CD1c-positive myeloid dendritic cell (primary cell): Measurements from ENCODE around the gene DAND5.

ENCODE experiments used
- DNase-seq: peaks from one replicate; pipeline ENCODE4 v3.0.0-alpha.2; 2016; ENCODE audit errors: extremely low spot score

Gene DAND5

GRCh38 chr19:13010038-13010991 lies 40.9 kb downstream of the DAND5 start:
- no peak for DNase-seq

- DNase-seq: no peak
Measured at GRCh38 chr19:13010992-13011652, 41.7 kb downstream of the DAND5 start.

- DNase-seq: no peak
Measured at GRCh38 chr19:13011653-13012389, 42.4 kb downstream of the DAND5 start.

GRCh38 chr19:13012390-13012689 lies 43.0 kb downstream of the DAND5 start:
- DNase-seq: no peak

GRCh38 chr19:13012690-13013608 lies 43.6 kb downstream of the DAND5 start:
- peak; percentile 48 for DNase-seq

GRCh38 chr19:13013649-13014048 lies 44.3 kb downstream of the DAND5 start:
- DNase-seq: no peak

GRCh38 chr19:13014101-13014920 lies 44.9 kb downstream of the DAND5 start:
- peak; percentile 10 for DNase-seq

GRCh38 chr19:13014921-13015280 lies 45.5 kb downstream of the DAND5 start:
- DNase-seq: no peak

GRCh38 chr19:13015361-13016223 lies 46.2 kb downstream of the DAND5 start:
- no peak for DNase-seq

GRCh38 chr19:13016245-13016627 lies 46.9 kb downstream of the DAND5 start:
- no peak for DNase-seq

- no peak for DNase-seq
Measured at GRCh38 chr19:13016628-13017305, 47.4 kb downstream of the DAND5 start.

GRCh38 chr19:13017306-13018034 lies 48.1 kb downstream of the DAND5 start:
- DNase-seq: no peak

GRCh38 chr19:13018035-13018914 lies 48.9 kb downstream of the DAND5 start:
- DNase-seq: no peak

- DNase-seq: no peak
Measured at GRCh38 chr19:13019332-13019731, 50.0 kb downstream of the DAND5 start.

- DNase-seq: no peak
Measured at GRCh38 chr19:13020002-13020414, 50.6 kb downstream of the DAND5 start.

- DNase-seq: peak; percentile 5
Measured at GRCh38 chr19:13022111-13022858, 52.9 kb downstream of the DAND5 start.
